H9 (cell line): ENCODE results near the gene WDR33. TPM values are rescaled to one million over a fixed set of nuclear protein-coding genes. Genes with fewer than 3 reads are reported as not detected.

ENCODE experiments used
- DNase-seq: peaks from one replicate; pipeline ENCODE4 v3.0.0-alpha.2; 2017
- H2AFZ ChIP-seq: one replicate; pipeline ENCODE4 v1.6.1; 2013; ENCODE audit warnings: mild to moderate bottlenecking, low read length, control low read depth, moderate library complexity
- H2AK5ac ChIP-seq: 2 replicates; pipeline ENCODE4 v1.6.1; 2013; ENCODE audit warnings: low read length, control low read depth, mixed read lengths; ENCODE audit not compliant: insufficient read length
- H2BK120ac ChIP-seq: one replicate; pipeline ENCODE4 v1.6.1; 2013; ENCODE audit warnings: low read depth, mild to moderate bottlenecking, low read length, control low read depth, inconsistent platforms; ENCODE audit not compliant: poor library complexity, severe bottlenecking
- H2BK12ac ChIP-seq: 2 replicates; pipeline ENCODE4 v1.6.1; 2013; ENCODE audit warnings: low read length, control low read depth, mixed read lengths, low read depth; ENCODE audit not compliant: insufficient read length
- H2BK15ac ChIP-seq: 2 replicates; pipeline ENCODE4 v1.6.1; 2013; ENCODE audit warnings: low read depth, low read length, control low read depth
- H2BK20ac ChIP-seq: one replicate; pipeline ENCODE4 v1.6.1; 2013; ENCODE audit warnings: low read depth, mild to moderate bottlenecking, low read length, control low read depth, inconsistent platforms; ENCODE audit not compliant: poor library complexity, severe bottlenecking
- H2BK5ac ChIP-seq: 2 replicates; pipeline ENCODE4 v1.6.1; 2013; ENCODE audit warnings: low read length, control low read depth, mixed read lengths; ENCODE audit not compliant: insufficient read length
- H3K14ac ChIP-seq: 2 replicates; pipeline ENCODE4 v1.6.1; 2013; ENCODE audit warnings: low read length, control low read depth; ENCODE audit not compliant: insufficient read depth
- H3K18ac ChIP-seq: 2 replicates; pipeline ENCODE4 v1.6.1; 2013; ENCODE audit warnings: low read depth, mild to moderate bottlenecking, mixed read lengths, low read length, control low read depth; ENCODE audit not compliant: insufficient read length
- H3K23ac ChIP-seq: 2 replicates; pipeline ENCODE4 v1.6.1; 2013; ENCODE audit warnings: low read length, control low read depth, mixed read lengths, low read depth; ENCODE audit not compliant: insufficient read length
- H3K23me2 ChIP-seq: 2 replicates; pipeline ENCODE4 v1.6.1; 2013; ENCODE audit warnings: low read depth, mild to moderate bottlenecking, mixed read lengths, low read length, control low read depth; ENCODE audit not compliant: insufficient read length, poor library complexity, severe bottlenecking
- H3K27ac ChIP-seq: 2 replicates; pipeline ENCODE4 v1.5.1; 2013; ENCODE audit warnings: low read length, control low read depth, mixed read lengths, low read depth; ENCODE audit not compliant: insufficient read length
- H3K27me3 ChIP-seq: 2 replicates; pipeline ENCODE4 v1.6.1; 2013; ENCODE audit warnings: low read length, control low read depth, inconsistent platforms; ENCODE audit not compliant: insufficient read depth
- H3K4ac ChIP-seq: 2 replicates; pipeline ENCODE4 v1.6.1; 2013; ENCODE audit warnings: low read depth, mild to moderate bottlenecking, control low read depth, inconsistent platforms, low read length, moderate library complexity
- H3K4me1 ChIP-seq: 2 replicates; pipeline ENCODE4 v1.6.1; 2013; ENCODE audit warnings: low read length, control low read depth, inconsistent platforms; ENCODE audit not compliant: insufficient read depth
- H3K4me2 ChIP-seq: 2 replicates; pipeline ENCODE4 v1.6.1; 2013; ENCODE audit warnings: low read length, control low read depth, mixed read lengths; ENCODE audit not compliant: insufficient read length, insufficient read depth
- H3K56ac ChIP-seq: 2 replicates; pipeline ENCODE4 v1.6.1; 2013; ENCODE audit warnings: low read depth, mild to moderate bottlenecking, mixed read lengths, low read length, control low read depth; ENCODE audit not compliant: insufficient read length
- H3K79me1 ChIP-seq: 2 replicates; pipeline ENCODE4 v1.6.1; 2013; ENCODE audit warnings: low read depth, mild to moderate bottlenecking, moderate library complexity, low read length, control low read depth, inconsistent platforms; ENCODE audit not compliant: insufficient read depth, poor library complexity, severe bottlenecking
- H3K79me2 ChIP-seq: 2 replicates; pipeline ENCODE4 v1.6.1; 2013; ENCODE audit warnings: low read length, control low read depth, inconsistent platforms; ENCODE audit not compliant: insufficient read depth
- H3K9ac ChIP-seq: 2 replicates; pipeline ENCODE4 v1.6.1; 2013; ENCODE audit warnings: low read length, control low read depth, mixed read lengths; ENCODE audit not compliant: insufficient read length; ENCODE audit errors: extremely low read depth
- H3K9me3 ChIP-seq: one replicate; pipeline ENCODE4 v1.6.1; 2013; ENCODE audit warnings: low read depth, low read length, inconsistent platforms; ENCODE audit not compliant: control insufficient read depth
- H3T11ph ChIP-seq: one replicate; pipeline ENCODE4 v1.6.1; 2013; ENCODE audit warnings: mild to moderate bottlenecking, low read length, control low read depth, inconsistent platforms
- H4K20me1 ChIP-seq: one replicate; pipeline ENCODE4 v1.6.1; 2013; ENCODE audit not compliant: control insufficient read depth, insufficient read length, insufficient read depth
- H4K5ac ChIP-seq: 2 replicates; pipeline ENCODE4 v1.6.1; 2013; ENCODE audit warnings: low read depth, mild to moderate bottlenecking, mixed read lengths, low read length, control low read depth; ENCODE audit not compliant: insufficient read length
- H4K8ac ChIP-seq: replicated peaks from 2 replicates; pipeline ENCODE4 v1.6.1; 2013; ENCODE audit warnings: low read length, control low read depth, mixed read lengths, low read depth; ENCODE audit not compliant: insufficient read length
- H4K91ac ChIP-seq: 2 replicates; pipeline ENCODE4 v1.6.1; 2013; ENCODE audit warnings: low read depth, mild to moderate bottlenecking, moderate library complexity, mixed read lengths, low read length, control low read depth; ENCODE audit not compliant: insufficient read length
- H3K27ac Mint-ChIP-seq, 3 experiments: 2 replicates in 2 of 3; 3 replicates in 1 of 3; pipeline ENCODE4 v1.8.0; 2020 to 2021; ENCODE audit warnings: mixed read lengths in 3 of 3, mild to moderate bottlenecking in 1 of 3, moderate library complexity in 1 of 3
- H3K27me3 Mint-ChIP-seq: 2 replicates; pipeline ENCODE4 v1.8.0; 2021; ENCODE audit warnings: low read depth, mild to moderate bottlenecking, moderate library complexity, mixed read lengths
- H3K36me3 Mint-ChIP-seq, 3 experiments: 2 replicates in 2 of 3; 3 replicates in 1 of 3; pipeline ENCODE4 v1.8.0; 2020 to 2021; ENCODE audit warnings: low read depth in 3 of 3, mixed read lengths in 3 of 3; ENCODE audit not compliant: insufficient read depth in 1 of 3
- H3K4me1 Mint-ChIP-seq, 2 experiments: 2 replicates each; pipeline ENCODE4 v1.8.0; 2020; ENCODE audit warnings: mixed read lengths in 2 of 2
- H3K4me3 Mint-ChIP-seq, 2 experiments: 2 replicates in 1 of 2; 3 replicates in 1 of 2; pipeline ENCODE4 v1.8.0; 2020 to 2021; ENCODE audit warnings: mild to moderate bottlenecking in 2 of 2, mixed read lengths in 2 of 2, moderate library complexity in 1 of 2
- H3K9me3 Mint-ChIP-seq, 2 experiments: 2 replicates in 1 of 2; 3 replicates in 1 of 2; pipeline ENCODE4 v1.8.0; 2020; ENCODE audit warnings: mild to moderate bottlenecking in 2 of 2, mixed read lengths in 2 of 2, moderate library complexity in 1 of 2
- CTCF ChIP-seq: fragments of 200-600 bp; sonication (generic); conservative IDR thresholded peaks from 3 replicates; pipeline ENCODE4 v1.8.0; 2021; ENCODE audit warnings: antibody characterized with exemption, mild to moderate bottlenecking
- whole genome bisulfite sequencing: extraction: QIAGEN DNeasy Blood & Tissue Kit; methylation state at CpG from one replicate; pipeline ENCODE4 v1.1.7; 2013; ENCODE audit warnings: missing lambda C conversion rate, low lambda C conversion rate, mixed read lengths; ENCODE audit not compliant: insufficient read length; ENCODE audit errors: extremely low coverage; 5-methylcytosine and 5-hydroxymethylcytosine counted together
- total RNA-seq: library from RNA; stranded (reverse); gene quantifications from 2 replicates; pipeline ENCODE4 v1.2.1, GENCODE V29; 2021

Gene WDR33
- total RNA-seq, 1 experiment from 2014 or later: 86.0 TPM

DNA sequence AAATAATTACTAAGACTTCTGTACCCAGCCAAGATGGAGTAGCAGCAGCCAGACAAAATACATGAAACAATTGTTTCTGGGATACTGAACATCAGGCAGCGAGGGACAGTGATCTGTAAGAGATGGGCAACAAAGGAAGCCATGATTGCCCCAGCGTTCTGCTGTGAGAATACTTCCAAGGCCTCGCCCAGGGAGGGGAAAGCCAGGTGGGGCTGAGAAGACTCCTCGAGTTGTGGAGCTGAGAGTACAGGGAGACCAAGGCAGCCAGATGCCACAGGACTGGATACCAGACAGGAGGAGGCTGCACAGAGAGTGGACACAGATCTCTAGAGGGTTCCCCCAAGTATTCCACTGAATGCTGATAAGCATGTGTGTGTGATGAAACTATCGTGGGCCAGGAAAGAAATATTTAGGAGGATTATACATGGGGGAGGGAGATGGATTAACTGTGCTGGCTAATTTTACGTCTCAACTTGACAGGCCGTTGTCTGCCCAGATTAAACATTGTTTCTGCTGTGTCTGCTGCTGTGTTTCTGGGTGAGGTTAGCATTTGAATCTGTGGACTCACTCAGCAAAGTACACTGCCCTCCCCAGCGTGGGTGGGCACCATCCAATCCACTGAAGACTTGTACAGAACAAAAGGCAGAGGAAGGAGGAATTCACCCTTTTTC lies 125.4 kb downstream of the WDR33 start:
- H3K4me1 Mint-ChIP-seq: peaks cover 6 to 13% of the 10 kb centered on the region in 2 experiments
- no peak overlapping the region for H4K8ac ChIP-seq
- no peak overlapping the region for H3K27ac Mint-ChIP-seq
- H3K18ac ChIP-seq: no peak overlapping the region
- no peak overlapping the region for H4K5ac ChIP-seq
- no peak overlapping the region for H3K14ac ChIP-seq
- no CpG with 5 or more reads among the region's 8 CpGs for WGBS
- no peak overlapping the region for H3K4me3 Mint-ChIP-seq
- H3K27me3 ChIP-seq: no peaks in the 10 kb centered on the region
- H2BK5ac ChIP-seq: no peak overlapping the region
- H2AFZ ChIP-seq: no peak overlapping the region
- no peak overlapping the region for H3T11ph ChIP-seq
- no peak overlapping the region for H3K9ac ChIP-seq
- H2BK15ac ChIP-seq: no peak overlapping the region
- H3K27ac ChIP-seq: no peak overlapping the region
- H4K20me1 ChIP-seq: no peaks in the 10 kb centered on the region
- no peak overlapping the region for H2BK20ac ChIP-seq
- peaks cover 9% of the 10 kb centered on the region for H3K27me3 Mint-ChIP-seq
- H3K79me2 ChIP-seq: no peaks in the 10 kb centered on the region
- H3K4me1 ChIP-seq: no peaks in the 10 kb centered on the region; the same call in 1 of the 2 replicates
- no peak overlapping the region for H2BK12ac ChIP-seq
- H2AK5ac ChIP-seq: no peak overlapping the region
- no peak overlapping the region for H3K56ac ChIP-seq
- no peak overlapping the region for H4K91ac ChIP-seq
- no peak overlapping the region for H3K4ac ChIP-seq
- peaks cover 0 to 11% (median 7%) of the 10 kb centered on the region in 3 experiments; a peak in 3 of 7 replicates for H3K36me3 Mint-ChIP-seq
- no peak for DNase-seq
- no peak for TF ChIP-seq CTCF
- no peak overlapping the region for H3K4me2 ChIP-seq
- H3K9me3 Mint-ChIP-seq: peaks cover 22 to 27% of the 10 kb centered on the region in 2 experiments
- H2BK120ac ChIP-seq: no peak overlapping the region
- H3K79me1 ChIP-seq: no peaks in the 10 kb centered on the region
- no peak overlapping the region for H3K23ac ChIP-seq
- no peaks in the 10 kb centered on the region for H3K23me2 ChIP-seq
- H3K9me3 ChIP-seq: peaks cover 5% of the 10 kb centered on the region
